ENCODE results near the gene MYO1F. TPM values are rescaled to one million over a fixed set of nuclear protein-coding genes. Genes with fewer than 3 reads are reported as not detected.

Gene MYO1F
- total RNA-seq, 2 experiments from 2014 or later: 66.7 to 67.4 TPM

- H3K9me3 Mint-ChIP-seq: no peaks in the 10 kb centered on the region
- H3K36me3 Mint-ChIP-seq (ENCODE audit: low read depth): peaks cover 68% of the 10 kb centered on the region
- H3K4me1 Mint-ChIP-seq (ENCODE audit: low read depth): peaks cover 3% of the 10 kb centered on the region
- POLR2A ChIA-PET: no interaction called here
- ATAC-seq (ENCODE audit: poor library complexity) (no peak), DNase-seq (no peak)
- Histone ChIP-seq H3K27me3 (ENCODE audit: control insufficient read depth in 1 of 2, insufficient read depth in 2 of 2, low read length in 2 of 2) (no peaks in the 10 kb centered on the region), H3K27ac (ENCODE audit: low read depth in 1 of 2, low read length in 2 of 2) (no peak overlapping the region), H3K36me3 (ENCODE audit: insufficient read depth, low read length) (peaks cover 24% of the 10 kb centered on the region), H3K4me1 (ENCODE audit: insufficient read depth, low read length) (no peaks in the 10 kb centered on the region), H3K4me3 (ENCODE audit: low read length) (no peak overlapping the region), H3K9me3 (ENCODE audit: control insufficient read depth in 1 of 2, insufficient read depth in 1 of 2, low read length in 2 of 2) (peaks cover 8 to 15% of the 10 kb centered on the region in 2 experiments)
- no peak for TF ChIP-seq CTCF (IDR thresholded peaks at IDR 0.05)
- H3K27me3 Mint-ChIP-seq: no peaks in the 10 kb centered on the region
- no peak overlapping the region for H3K27ac Mint-ChIP-seq
- CTCF ChIA-PET: no interaction called here
- H3K4me3 Mint-ChIP-seq: no peak overlapping the region
- intact Hi-C loops (cut with DNase I, micrococcal nuclease): no loop called here
Measured at GRCh38 chr19:8601796-8602195, 24.6 kb upstream of the MYO1F start.

GRCh38 chr19:8600816-8601215 lies 23.6 kb upstream of the MYO1F start:
- CTCF ChIA-PET: no interaction called here

DNA sequence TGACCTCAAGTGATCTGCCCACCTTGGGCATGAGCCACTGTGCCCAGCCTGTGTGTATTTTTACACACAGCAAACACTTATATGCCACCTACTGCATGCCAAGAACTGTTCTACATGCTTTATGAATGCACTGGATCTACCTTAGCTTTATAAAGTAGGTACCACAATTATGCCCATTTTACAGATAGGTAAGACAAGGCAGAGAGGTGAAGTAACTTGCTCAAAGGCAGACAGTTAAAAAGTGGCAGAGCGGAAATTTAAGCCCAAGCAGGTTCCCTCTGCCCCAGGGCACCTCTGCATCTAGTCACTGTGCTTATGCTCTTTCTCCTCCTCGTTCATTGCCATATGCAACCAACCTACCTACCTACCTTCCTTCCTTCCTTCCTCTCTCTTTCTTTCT lies 22.8 kb upstream of the MYO1F start:
- no peak for ATAC-seq (ENCODE audit: poor library complexity)
- Mint-ChIP-seq H3K27ac (no peak overlapping the region), H3K4me3 (no peak overlapping the region), H3K4me1 (ENCODE audit: low read depth) (no peaks in the 10 kb centered on the region), H3K9me3 (no peaks in the 10 kb centered on the region), H3K36me3 (ENCODE audit: low read depth) (peaks cover 63% of the 10 kb centered on the region), H3K27me3 (no peaks in the 10 kb centered on the region)
- no peak for DNase-seq
- ChIA-PET POLR2A (no interaction called here), CTCF (no interaction called here)
- H3K4me3 ChIP-seq (ENCODE audit: low read length): no peak overlapping the region
- intact Hi-C loops (cut with DNase I, micrococcal nuclease): no loop called here
- H3K27me3 ChIP-seq (ENCODE audit: control insufficient read depth in 1 of 2, insufficient read depth in 2 of 2, low read length in 2 of 2): no peaks in the 10 kb centered on the region
- H3K27ac ChIP-seq (ENCODE audit: low read depth in 1 of 2, low read length in 2 of 2): no peak overlapping the region
- peaks cover 22% of the 10 kb centered on the region for H3K36me3 ChIP-seq (ENCODE audit: insufficient read depth, low read length)
- no peaks in the 10 kb centered on the region for H3K4me1 ChIP-seq (ENCODE audit: insufficient read depth, low read length)
- no peak for TF ChIP-seq CTCF (IDR thresholded peaks at IDR 0.05)
- peaks cover 6 to 7% of the 10 kb centered on the region in 2 experiments for H3K9me3 ChIP-seq (ENCODE audit: control insufficient read depth in 1 of 2, insufficient read depth in 1 of 2, low read length in 2 of 2)

More at GRCh38 chr19:8600816-8601215, 23.6 kb upstream of the MYO1F start:
- DNase-seq: no peak
- H3K27me3 ChIP-seq (ENCODE audit: control insufficient read depth in 1 of 2, insufficient read depth in 2 of 2, low read length in 2 of 2): no peaks in the 10 kb centered on the region
- POLR2A ChIA-PET: no interaction called here
- Mint-ChIP-seq H3K27ac (no peak overlapping the region), H3K9me3 (no peaks in the 10 kb centered on the region), H3K4me3 (no peak overlapping the region), H3K27me3 (no peaks in the 10 kb centered on the region), H3K4me1 (ENCODE audit: low read depth) (no peaks in the 10 kb centered on the region), H3K36me3 (ENCODE audit: low read depth) (peaks cover 66% of the 10 kb centered on the region)
- H3K9me3 ChIP-seq (ENCODE audit: control insufficient read depth in 1 of 2, insufficient read depth in 1 of 2, low read length in 2 of 2): peaks cover 8 to 14% of the 10 kb centered on the region in 2 experiments
- no peak overlapping the region for H3K27ac ChIP-seq (ENCODE audit: low read depth in 1 of 2, low read length in 2 of 2)
- H3K36me3 ChIP-seq (ENCODE audit: insufficient read depth, low read length): peaks cover 24% of the 10 kb centered on the region
- H3K4me1 ChIP-seq (ENCODE audit: insufficient read depth, low read length): no peaks in the 10 kb centered on the region
- intact Hi-C loops (cut with DNase I, micrococcal nuclease): no loop called here
- H3K4me3 ChIP-seq (ENCODE audit: low read length): no peak overlapping the region
- no peak for TF ChIP-seq CTCF (IDR thresholded peaks at IDR 0.05)
- no peak for ATAC-seq (ENCODE audit: poor library complexity)
